Measurements from ENCODE around the gene SRP54. TPM values are rescaled to one million over a fixed set of nuclear protein-coding genes. Genes with fewer than 3 reads are reported as not detected.
A peak's percentile ranks its signal among the peaks of the same experiment; 100 is the strongest.

The SRP54 gene
- total and polyA plus RNA-seq, 2 of the 13 experiments (the other 11 are each of a cell fraction or from before 2014, with no cell fraction given) = 42.2 to 207 TPM

GRCh38 chr14:34982421-34983147 lies at the start of gene SRP54 (continued):
- peak; percentile 98 for TF ChIP-seq SALL2 (CRISPR knock-in tag; IDR thresholded peaks at IDR 0.05)
- TF ChIP-seq PRDM10 (CRISPR knock-in tag; IDR thresholded peaks at IDR 0.05; ENCODE audit: low read depth) = peak; percentile 85
- TF ChIP-seq SMAD3 (CRISPR knock-in tag; IDR thresholded peaks at IDR 0.05) = peak; percentile 100
- peak; percentile 98 for TF ChIP-seq ZNF619 (CRISPR knock-in tag; IDR thresholded peaks at IDR 0.05)
- TF ChIP-seq ZBED4 (CRISPR knock-in tag; IDR thresholded peaks at IDR 0.05; ENCODE audit: borderline replicate concordance) = peak; percentile 84
- peak; percentile 88; the same call in 1 of the 2 replicates for TF ChIP-seq ZNF337 (CRISPR knock-in tag; IDR thresholded peaks at IDR 0.05; ENCODE audit: borderline replicate concordance, low read depth)
- TF ChIP-seq PRMT3 (CRISPR knock-in tag; IDR thresholded peaks at IDR 0.05; ENCODE audit: borderline replicate concordance, low read depth) = no peak
- TF ChIP-seq CBFB (CRISPR knock-in tag; IDR thresholded peaks at IDR 0.05) = no peak; the same call in none of the 2 replicates
- peak; percentile 99 for TF ChIP-seq HNRNPLL (IDR thresholded peaks at IDR 0.05; ENCODE audit: low read depth, low read length, poor library complexity, severe bottlenecking)
- TF ChIP-seq SMARCC2 (IDR thresholded peaks at IDR 0.05) = peak; percentile 48; the same call in 1 of the 2 replicates
- peak; percentile 94 for TF ChIP-seq GLI4 (CRISPR knock-in tag; IDR thresholded peaks at IDR 0.05; ENCODE audit: borderline replicate concordance)
- TF ChIP-seq ZNF577 (CRISPR knock-in tag; IDR thresholded peaks at IDR 0.05; ENCODE audit: borderline replicate concordance, low read depth) = no peak
- no peak for TF ChIP-seq HNRNPK (IDR thresholded peaks at IDR 0.05; ENCODE audit: low read depth, low read length, poor library complexity, severe bottlenecking)
- TF ChIP-seq ZNF121 (CRISPR knock-in tag; IDR thresholded peaks at IDR 0.05) = peak; percentile 75
- no peak for TF ChIP-seq ZNF883 (CRISPR knock-in tag; IDR thresholded peaks at IDR 0.05; ENCODE audit: not compliant biosample characterization)
- peak; percentile 89 for TF ChIP-seq RXRA (CRISPR knock-in tag; IDR thresholded peaks at IDR 0.05)
- peak; percentile 47 for TF ChIP-seq NRL (CRISPR knock-in tag; IDR thresholded peaks at IDR 0.05; ENCODE audit: borderline replicate concordance)
- TF ChIP-seq THAP11 (CRISPR knock-in tag; IDR thresholded peaks at IDR 0.05) = peak; percentile 97
